ENCODE data around the gene STX11.

DNA sequence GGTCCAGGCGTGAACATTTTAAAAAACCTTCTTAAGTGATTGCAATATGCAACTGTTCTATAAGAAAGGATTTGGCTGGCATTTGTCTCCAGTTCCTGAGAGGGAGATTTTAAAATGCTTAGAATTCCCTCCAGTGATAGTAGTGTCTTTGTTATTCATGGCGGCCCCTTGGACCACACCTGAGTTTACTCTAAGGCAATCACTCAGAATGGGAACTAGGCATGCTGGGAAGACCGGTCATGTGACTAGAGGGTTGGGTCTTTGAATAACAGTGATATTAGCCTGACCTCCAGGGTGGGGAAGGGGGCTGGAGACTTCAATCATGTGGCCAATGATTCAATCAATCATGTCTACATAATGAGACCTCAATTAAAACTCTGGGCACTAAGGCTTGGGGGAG lies 84.1 kb downstream of the STX11 start:
- no peak for TF ChIP-seq CTCF (IDR thresholded peaks at IDR 0.05)
- TF ChIP-seq POLR2AphosphoS5 (IDR thresholded peaks at IDR 0.05): no peak
- no peak for TF ChIP-seq POLR2A (IDR thresholded peaks at IDR 0.05)
- TF ChIP-seq EP300 (IDR thresholded peaks at IDR 0.05): no peak
